Mucosa of rectum (tissue), 2 donors: ENCODE results near the gene GRIP1.
"Not testable (repeated sequence)": the region's sequence is repeated elsewhere in the genome, so short reads cannot be mapped to it uniquely, and the experiment has no call there.

ENCODE experiments used
- H3K27ac ChIP-seq, 2 donors: one replicate each; pipeline ENCODE4 v1.7.0; 2013; ENCODE audit warnings: inconsistent platforms in 2 of 2, low read depth in 2 of 2, low read length in 2 of 2
- H3K27me3 ChIP-seq, 2 donors: one replicate each; pipeline ENCODE4 v1.7.0; 2013; ENCODE audit warnings: low read length in 2 of 2; ENCODE audit not compliant: control insufficient read depth in 2 of 2, insufficient read depth in 2 of 2
- H3K36me3 ChIP-seq, 2 donors: one replicate each; pipeline ENCODE4 v1.7.0; 2013; ENCODE audit warnings: low read length in 2 of 2; ENCODE audit not compliant: control insufficient read depth in 2 of 2, insufficient read depth in 2 of 2
- H3K4me1 ChIP-seq, 2 donors: one replicate each; pipeline ENCODE4 v1.7.0; 2013; ENCODE audit warnings: low read length in 2 of 2, mild to moderate bottlenecking in 1 of 2; ENCODE audit not compliant: control insufficient read depth in 2 of 2, insufficient read depth in 2 of 2
- H3K4me3 ChIP-seq, 2 donors: one replicate each; pipeline ENCODE4 v1.7.0; 2013; ENCODE audit warnings: low read length in 2 of 2
- H3K9ac ChIP-seq, 2 donors: one replicate each; pipeline ENCODE4 v1.7.0; 2013; ENCODE audit warnings: low read length in 2 of 2, low read depth in 1 of 2, mild to moderate bottlenecking in 1 of 2
- H3K9me3 ChIP-seq, 2 donors: one replicate each; pipeline ENCODE4 v1.7.0; 2013; ENCODE audit warnings: low read length in 2 of 2; ENCODE audit not compliant: control insufficient read depth in 2 of 2
- donor health status: healthy.
- donor health status: Normal muscosa, but diverticular disease.

GRIP1 gene

DNA sequence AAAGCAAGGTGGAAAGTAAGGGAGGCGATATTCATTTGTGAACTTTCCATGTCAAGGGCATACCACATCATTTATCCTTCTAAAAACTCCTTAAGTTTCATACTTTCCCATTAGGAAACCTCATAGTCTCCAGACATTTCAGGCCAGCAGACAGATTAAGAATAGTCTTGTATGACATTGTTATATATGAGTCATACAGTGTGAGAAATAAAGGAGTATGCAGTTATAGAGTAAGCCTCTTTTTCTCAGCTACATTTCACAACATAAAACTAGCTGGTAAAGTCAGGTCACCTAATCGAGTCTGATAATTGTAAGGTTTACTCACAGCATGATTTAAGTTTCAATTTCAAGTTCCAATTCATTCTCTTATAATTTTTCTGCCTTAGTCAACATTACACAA lies 164.3 kb downstream of the GRIP1 start:
- H3K9me3 ChIP-seq, result no peaks in the 10 kb centered on the region
- H3K4me1 ChIP-seq, result no peaks in the 10 kb centered on the region
- H3K27me3 ChIP-seq, result no peaks in the 10 kb centered on the region
- no peak overlapping the region for H3K9ac ChIP-seq
- no peaks in the 10 kb centered on the region for H3K36me3 ChIP-seq
- H3K27ac ChIP-seq, result no peak overlapping the region
- no peak overlapping the region for H3K4me3 ChIP-seq

DNA sequence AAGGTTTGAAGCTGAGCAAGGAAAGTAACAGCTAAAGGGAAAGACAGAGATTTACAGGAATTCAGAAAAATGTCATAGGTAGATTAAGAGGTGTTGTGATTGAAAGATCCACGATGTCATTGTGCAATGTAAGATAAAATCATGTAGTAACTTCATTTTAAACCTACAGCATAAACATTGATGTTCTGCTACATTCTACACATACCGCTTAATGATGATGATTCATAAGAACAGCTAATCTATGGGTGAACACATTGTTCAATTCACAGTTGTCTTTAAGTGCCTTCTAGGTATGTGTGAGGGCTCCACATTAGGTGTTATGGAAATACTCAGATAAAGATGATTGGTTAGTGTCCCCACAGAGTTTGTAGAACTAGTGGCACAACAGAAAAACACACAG lies 170.9 kb downstream of the GRIP1 start:
- no peak overlapping the region for H3K9ac ChIP-seq
- H3K4me3 ChIP-seq, result no peak overlapping the region
- H3K27me3 ChIP-seq, result no peaks in the 10 kb centered on the region
- no peaks in the 10 kb centered on the region for H3K4me1 ChIP-seq
- no peaks in the 10 kb centered on the region for H3K36me3 ChIP-seq
- H3K27ac ChIP-seq, result no peak overlapping the region
- no peaks in the 10 kb centered on the region for H3K9me3 ChIP-seq

DNA sequence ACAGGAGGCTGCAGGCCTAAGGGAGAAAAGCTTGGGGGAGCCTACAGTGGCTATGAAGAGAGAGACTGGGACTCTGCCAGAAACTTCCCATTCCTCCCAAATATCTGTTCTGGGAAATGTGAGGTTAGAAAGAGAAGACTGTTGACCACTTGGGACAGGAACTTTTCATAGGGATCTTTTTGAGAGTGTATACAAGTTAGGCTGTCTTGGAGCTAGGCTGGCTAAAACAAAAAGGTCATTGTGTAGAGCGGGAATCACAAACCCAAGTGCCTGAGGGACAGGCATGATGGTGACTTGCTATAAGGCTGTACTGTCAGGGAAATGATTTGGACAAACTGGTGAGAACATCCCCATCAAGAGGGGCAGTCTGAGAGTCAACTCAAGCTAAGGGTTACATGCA lies 175.1 kb downstream of the GRIP1 start:
- Histone ChIP-seq H3K4me3 (no peak overlapping the region), H3K4me1 (no peaks in the 10 kb centered on the region), H3K36me3 (no peaks in the 10 kb centered on the region), H3K27me3 (no peaks in the 10 kb centered on the region), H3K9ac (no peak overlapping the region), H3K27ac (no peak overlapping the region), H3K9me3 (no peaks in the 10 kb centered on the region)

GRCh38 chr12:66502911-66503310 lies 176.0 kb downstream of the GRIP1 start:
- Histone ChIP-seq H3K27ac (no peak overlapping the region), H3K4me3 (no peak overlapping the region), H3K36me3 (no peaks in the 10 kb centered on the region), H3K9ac (no peak overlapping the region), H3K27me3 (no peaks in the 10 kb centered on the region), H3K4me1 (no peaks in the 10 kb centered on the region), H3K9me3 (no peaks in the 10 kb centered on the region)

GRCh38 chr12:66500841-66501240 lies 178.0 kb downstream of the GRIP1 start:
- Histone ChIP-seq H3K27ac (no peak overlapping the region), H3K4me1 (no peaks in the 10 kb centered on the region), H3K9me3 (no peaks in the 10 kb centered on the region), H3K4me3 (no peak overlapping the region), H3K9ac (no peak overlapping the region), H3K36me3 (no peaks in the 10 kb centered on the region), H3K27me3 (no peaks in the 10 kb centered on the region)

- Histone ChIP-seq H3K27me3 (no peaks in the 10 kb centered on the region), H3K27ac (no peak overlapping the region), H3K4me3 (no peak overlapping the region), H3K36me3 (no peaks in the 10 kb centered on the region), H3K9me3 (no peaks in the 10 kb centered on the region), H3K9ac (no peak overlapping the region), H3K4me1 (no peaks in the 10 kb centered on the region)
These were observed 178.8 kb downstream of the GRIP1 start for GRCh38 chr12:66500091-66500490.

DNA sequence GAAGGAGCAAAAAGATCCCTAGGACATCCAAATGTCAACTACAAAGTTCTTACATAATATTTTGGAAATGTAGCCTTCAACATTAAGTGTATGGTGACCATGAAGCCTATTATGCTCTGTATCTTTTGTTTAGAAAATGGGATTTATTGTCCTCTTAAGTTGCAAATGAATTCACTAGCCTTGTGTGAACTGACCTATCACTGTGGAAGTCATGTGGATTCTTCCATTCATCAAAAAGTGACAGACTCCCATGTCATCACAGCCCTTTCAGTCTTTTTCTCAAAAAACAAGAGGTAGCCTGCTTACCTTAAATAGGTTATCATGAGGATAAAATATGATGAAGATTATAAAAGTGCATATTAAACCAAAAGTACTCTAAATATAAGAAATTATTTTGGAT lies 179.9 kb downstream of the GRIP1 start:
- H3K36me3 ChIP-seq, result no peaks in the 10 kb centered on the region
- H3K27me3 ChIP-seq, result no peaks in the 10 kb centered on the region

GRCh38 chr12:66498059-66498458 lies 180.8 kb downstream of the GRIP1 start:
- H3K4me3 ChIP-seq, H3K4me1 ChIP-seq, H3K27me3 ChIP-seq, H3K36me3 ChIP-seq, H3K9ac ChIP-seq, H3K9me3 ChIP-seq, H3K27ac ChIP-seq: not testable (repeated sequence)

More for the DNA sequence above, 179.9 kb downstream of the GRIP1 start:
- no peaks in the 10 kb centered on the region for H3K9me3 ChIP-seq
- H3K9ac ChIP-seq, result no peak overlapping the region
- no peak overlapping the region for H3K4me3 ChIP-seq
- H3K4me1 ChIP-seq, result no peaks in the 10 kb centered on the region
- no peak overlapping the region for H3K27ac ChIP-seq

- no peaks in the 10 kb centered on the region for H3K27me3 ChIP-seq
- H3K9ac ChIP-seq, result no peak overlapping the region
- H3K4me3 ChIP-seq, result no peak overlapping the region
- H3K9me3 ChIP-seq, result no peaks in the 10 kb centered on the region
- H3K4me1 ChIP-seq, result no peaks in the 10 kb centered on the region
- no peaks in the 10 kb centered on the region for H3K36me3 ChIP-seq
- H3K27ac ChIP-seq, result no peak overlapping the region
These were observed 181.6 kb downstream of the GRIP1 start for GRCh38 chr12:66497008-66497897.

DNA sequence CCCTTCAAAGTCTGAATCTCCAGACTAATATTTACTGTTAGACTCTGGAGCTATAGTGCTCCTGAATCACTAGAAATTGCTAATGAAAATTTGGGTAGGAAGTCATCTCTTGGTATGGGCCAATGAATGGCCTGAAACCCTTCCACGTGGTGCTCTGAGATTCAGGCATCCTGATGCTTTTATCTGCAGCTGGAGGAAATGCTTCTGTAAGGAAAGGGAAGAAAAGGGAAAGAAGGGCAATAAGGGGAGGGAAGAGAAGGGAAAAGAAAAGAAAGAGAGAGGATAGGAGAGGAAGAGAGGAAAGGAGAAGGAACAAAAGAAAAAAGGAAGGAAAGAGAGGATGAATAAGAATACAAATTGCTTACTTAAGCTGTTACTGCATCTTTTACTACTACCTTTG lies 182.3 kb downstream of the GRIP1 start:
- no peak overlapping the region for H3K4me3 ChIP-seq
- no peaks in the 10 kb centered on the region for H3K27me3 ChIP-seq
- no peak overlapping the region for H3K27ac ChIP-seq
- H3K36me3 ChIP-seq, result no peaks in the 10 kb centered on the region
- H3K4me1 ChIP-seq, result no peaks in the 10 kb centered on the region
- H3K9ac ChIP-seq, result no peak overlapping the region
- no peaks in the 10 kb centered on the region for H3K9me3 ChIP-seq
